PC-9 (cell line): ENCODE data around the gene ZNF460.

Experiments used
- CTCF ChIP-seq: fragments of 200-600 bp; sonication (generic); conservative IDR thresholded peaks from 2 replicates; pipeline ENCODE4 v1.6.1; 2017; ENCODE audit warnings: mixed run types, antibody characterized with exemption, mild to moderate bottlenecking, moderate library complexity
- EZH2 ChIP-seq: fragments of 200-600 bp; sonication (generic); IDR thresholded peaks from 2 replicates; pipeline ENCODE4 v1.8.0; 2017; ENCODE audit warnings: antibody characterized with exemption, low read depth

- TF ChIP-seq EZH2 (no peak), CTCF (no peak)
Observed at GRCh38 chr19:57269515-57270250, 10.6 kb upstream of the ZNF460 start.
